ENCODE results near the gene ACSS2.

DNA sequence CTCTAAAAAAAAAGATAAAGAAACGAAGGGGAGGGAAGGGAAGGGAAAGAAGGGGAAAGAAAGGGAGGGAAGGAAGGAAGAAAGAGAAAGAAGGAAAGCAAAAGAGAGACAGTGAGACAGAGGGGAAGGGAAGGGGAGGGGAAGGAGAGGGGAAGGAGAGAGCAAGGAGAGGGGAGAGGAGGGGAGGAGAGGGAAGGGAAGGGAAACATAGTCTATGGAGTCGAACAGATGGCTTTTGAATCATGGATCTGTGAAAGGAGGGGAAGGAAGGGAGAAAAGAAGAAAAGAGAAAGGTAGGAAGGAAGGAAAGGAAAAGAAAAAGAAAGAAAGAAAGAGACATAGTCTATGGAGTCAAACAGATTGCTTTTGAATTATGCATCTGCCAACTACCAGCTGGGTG lies 34.3 kb upstream of the ACSS2 start:
- TF ChIP-seq, protein P1, sequence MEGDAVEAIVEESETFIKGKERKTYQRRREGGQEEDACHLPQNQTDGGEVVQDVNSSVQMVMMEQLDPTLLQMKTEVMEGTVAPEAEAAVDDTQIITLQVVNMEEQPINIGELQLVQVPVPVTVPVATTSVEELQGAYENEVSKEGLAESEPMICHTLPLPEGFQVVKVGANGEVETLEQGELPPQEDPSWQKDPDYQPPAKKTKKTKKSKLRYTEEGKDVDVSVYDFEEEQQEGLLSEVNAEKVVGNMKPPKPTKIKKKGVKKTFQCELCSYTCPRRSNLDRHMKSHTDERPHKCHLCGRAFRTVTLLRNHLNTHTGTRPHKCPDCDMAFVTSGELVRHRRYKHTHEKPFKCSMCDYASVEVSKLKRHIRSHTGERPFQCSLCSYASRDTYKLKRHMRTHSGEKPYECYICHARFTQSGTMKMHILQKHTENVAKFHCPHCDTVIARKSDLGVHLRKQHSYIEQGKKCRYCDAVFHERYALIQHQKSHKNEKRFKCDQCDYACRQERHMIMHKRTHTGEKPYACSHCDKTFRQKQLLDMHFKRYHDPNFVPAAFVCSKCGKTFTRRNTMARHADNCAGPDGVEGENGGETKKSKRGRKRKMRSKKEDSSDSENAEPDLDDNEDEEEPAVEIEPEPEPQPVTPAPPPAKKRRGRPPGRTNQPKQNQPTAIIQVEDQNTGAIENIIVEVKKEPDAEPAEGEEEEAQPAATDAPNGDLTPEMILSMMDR (IDR thresholded peaks at IDR 0.05): no peak
- TF ChIP-seq ESRRA (IDR thresholded peaks at IDR 0.05; ENCODE audit: borderline replicate concordance, low read length) (no peak), EP300 (IDR thresholded peaks at IDR 0.05) (no peak), RNF2 (IDR thresholded peaks at IDR 0.05; ENCODE audit: borderline replicate concordance, low read depth) (no peak)
